ENCODE data around the gene CLEC2L.

The CLEC2L gene
- total RNA-seq = 0 to 0.05 reads per million in 2 donors

DNA sequence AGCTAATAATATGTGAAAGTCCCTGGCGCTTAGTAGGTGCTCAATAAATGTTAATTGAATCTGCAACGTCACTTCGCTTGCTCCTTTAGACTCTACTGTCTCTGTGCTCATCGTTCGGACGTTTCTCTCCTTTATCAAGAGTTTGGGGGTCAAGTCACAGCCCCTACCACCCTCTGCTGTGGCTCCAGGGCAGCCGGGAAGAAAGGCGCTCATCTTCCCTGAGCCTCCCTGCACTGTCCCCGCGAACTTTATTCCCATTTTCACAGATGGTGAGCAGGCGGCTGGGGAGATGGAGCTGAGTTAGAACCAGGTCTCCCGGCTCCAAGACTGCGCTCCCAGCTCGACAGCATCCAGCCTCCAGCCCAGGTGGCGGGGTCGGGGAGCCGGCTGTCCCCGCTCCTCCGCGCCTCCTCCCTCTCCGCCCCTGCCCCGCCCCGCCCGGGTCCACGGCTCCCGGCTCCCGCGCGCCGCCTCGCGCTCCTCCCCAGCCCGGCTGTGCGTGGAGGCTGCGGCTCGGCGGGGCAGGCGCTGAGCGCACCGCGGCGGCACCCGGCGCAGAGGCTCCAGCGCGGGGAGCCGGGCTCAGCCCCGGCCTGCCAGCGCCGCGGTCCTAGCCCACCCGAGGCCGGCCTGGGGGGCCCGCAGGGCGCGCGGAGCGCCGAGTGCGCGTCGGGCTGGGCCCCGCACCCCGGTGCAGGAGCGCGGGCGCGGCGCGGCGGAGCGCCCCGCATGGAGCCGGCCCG, at the start of gene CLEC2L:
TSS of gene CLEC2L (plus strand) at position 487 of the 743 bp plus-strand sequence. CDS start at position 730, 243 bp downstream.
- no peak for DNase-seq

DNA sequence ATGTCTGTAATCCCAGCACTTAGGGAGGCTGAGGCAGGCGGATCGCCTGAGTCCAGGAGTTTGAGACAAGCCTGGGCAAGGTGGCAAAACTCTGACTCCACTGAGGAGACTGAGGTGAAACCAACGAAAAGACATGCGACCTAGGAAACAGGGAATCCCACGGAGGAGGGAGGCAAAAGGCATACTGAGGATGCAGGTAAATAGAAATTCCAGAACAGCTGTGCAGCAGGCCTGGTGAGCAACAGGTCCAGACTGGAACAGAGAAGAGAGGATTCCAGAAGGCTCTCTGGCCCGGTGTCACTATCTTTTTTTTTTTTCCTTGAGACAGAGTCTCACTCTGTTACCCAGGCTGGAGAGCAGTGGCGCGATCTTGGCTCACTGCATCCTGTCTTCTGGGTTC, 47.3 kb upstream of the CLEC2L start:
- no peak for DNase-seq

DNA sequence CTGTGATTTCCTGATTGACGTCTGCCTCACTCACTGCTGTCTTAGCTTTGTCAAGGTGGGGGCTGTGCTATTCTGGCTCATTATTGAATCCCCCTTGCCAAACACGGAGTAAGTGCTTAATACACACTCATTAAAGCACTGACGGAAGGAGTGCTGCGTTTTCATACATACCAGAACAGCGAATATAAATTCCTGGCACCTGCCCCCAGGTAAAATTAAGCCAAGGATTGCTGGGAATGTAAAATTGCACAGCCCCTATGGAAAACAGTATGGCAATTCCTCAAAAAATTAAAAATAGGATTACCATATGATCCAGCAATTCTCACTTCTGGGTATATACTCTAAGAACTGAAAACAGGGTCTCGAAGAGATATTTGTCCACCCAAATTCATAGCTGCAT, 46.6 kb upstream of the CLEC2L start:
- DNase-seq = no peak

DNA sequence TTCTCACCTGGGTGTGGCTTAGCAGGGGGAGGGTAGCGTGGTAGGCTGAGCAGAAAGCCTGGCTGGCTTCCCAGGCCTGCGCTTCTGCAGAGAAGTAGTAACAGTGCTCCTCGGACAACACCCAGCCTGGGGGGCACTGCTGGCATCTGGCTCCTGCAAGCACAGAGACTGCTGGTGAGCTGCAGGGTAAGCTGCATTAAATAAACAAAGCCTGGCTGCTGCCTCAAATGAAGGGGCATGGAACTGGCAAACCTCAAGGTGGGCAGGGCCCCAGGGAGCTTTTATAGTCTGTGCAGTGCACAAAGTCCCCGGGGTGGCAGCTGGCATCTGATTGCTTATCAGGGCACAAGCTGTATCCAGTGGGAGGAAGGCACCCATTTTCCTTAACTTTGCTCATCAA, 43.9 kb upstream of the CLEC2L start:
- no peak for DNase-seq

DNA sequence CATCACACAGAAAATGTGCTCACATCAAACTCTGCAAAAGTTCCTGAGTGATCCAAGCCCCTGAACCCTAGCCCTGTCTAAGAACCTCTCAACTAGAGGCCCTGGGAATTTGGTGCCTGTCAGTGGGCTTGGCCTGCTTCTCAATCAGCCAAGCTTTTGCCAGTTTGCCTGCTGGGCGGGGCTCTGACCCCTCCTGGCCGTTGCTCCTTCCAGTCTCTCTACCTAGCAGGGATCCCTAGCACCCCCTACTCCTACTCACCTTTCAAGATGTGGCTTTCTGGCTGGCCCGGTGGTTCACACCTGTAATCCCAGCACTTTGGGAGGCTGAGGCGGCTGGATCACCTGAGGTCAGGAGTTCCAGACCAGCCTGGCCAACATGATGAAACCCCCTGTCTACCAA, 42.1 kb upstream of the CLEC2L start:
- no peak for DNase-seq

DNA sequence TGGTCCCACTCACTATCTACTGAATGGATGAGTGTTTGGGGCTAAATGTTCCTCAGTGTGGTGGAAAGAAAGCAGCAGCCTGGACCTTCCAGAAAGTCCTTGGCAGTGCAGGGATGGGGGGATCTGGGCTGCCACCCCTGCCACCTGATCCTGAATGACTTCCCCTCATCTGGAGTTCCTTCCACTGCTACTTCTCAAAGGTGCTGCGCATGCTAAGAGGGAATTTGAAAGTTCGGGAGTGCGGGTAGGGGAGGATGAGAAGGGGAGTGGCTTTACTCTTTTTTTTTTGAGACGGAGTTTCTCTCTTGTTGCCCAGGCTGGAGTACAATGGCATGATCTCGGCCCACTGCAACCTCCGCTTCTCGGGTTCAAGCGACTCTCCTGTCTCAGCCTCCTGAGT, 41.4 kb upstream of the CLEC2L start:
- DNase-seq = no peak

DNA sequence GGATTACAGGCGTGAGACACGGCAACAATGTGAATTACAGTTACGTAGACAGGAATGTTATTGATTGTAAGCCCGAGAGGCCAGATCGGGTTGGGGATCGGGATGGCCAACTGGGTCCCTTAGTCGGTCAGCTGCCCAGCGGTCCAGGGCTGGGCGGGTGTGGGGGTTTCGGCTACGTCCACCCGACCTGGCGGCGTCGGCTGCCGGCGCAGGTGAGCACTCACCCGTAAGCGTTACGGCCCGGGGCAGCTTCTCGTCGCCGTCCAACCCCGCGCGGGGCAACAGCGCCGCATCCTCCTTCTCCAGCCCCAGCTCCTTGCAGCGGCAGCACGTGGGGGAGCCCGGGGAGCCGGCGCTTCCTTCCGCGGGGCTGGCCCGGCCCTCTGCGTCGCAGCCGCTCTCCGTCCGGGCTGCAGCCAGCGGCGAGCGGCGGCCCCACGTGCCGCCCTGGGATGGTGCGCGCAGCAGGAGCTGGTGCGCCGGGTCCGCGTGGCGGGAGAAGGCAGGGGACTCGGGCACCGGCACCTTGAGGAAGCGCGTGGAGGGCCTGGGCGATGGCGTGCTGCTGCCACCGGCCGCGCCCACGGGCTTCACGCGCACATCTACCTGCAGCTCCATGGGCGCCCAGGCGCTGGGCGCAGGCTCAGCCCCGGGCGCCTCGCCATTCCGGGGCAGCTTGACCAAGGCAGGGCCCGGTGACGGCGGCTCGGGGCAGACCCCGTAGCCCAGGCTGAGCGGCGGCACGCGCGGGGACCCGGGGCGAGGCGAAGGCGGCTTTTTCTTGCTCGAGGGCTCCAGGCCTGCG, 40.6 kb upstream of the CLEC2L start:
- DNase-seq = no peak

DNA sequence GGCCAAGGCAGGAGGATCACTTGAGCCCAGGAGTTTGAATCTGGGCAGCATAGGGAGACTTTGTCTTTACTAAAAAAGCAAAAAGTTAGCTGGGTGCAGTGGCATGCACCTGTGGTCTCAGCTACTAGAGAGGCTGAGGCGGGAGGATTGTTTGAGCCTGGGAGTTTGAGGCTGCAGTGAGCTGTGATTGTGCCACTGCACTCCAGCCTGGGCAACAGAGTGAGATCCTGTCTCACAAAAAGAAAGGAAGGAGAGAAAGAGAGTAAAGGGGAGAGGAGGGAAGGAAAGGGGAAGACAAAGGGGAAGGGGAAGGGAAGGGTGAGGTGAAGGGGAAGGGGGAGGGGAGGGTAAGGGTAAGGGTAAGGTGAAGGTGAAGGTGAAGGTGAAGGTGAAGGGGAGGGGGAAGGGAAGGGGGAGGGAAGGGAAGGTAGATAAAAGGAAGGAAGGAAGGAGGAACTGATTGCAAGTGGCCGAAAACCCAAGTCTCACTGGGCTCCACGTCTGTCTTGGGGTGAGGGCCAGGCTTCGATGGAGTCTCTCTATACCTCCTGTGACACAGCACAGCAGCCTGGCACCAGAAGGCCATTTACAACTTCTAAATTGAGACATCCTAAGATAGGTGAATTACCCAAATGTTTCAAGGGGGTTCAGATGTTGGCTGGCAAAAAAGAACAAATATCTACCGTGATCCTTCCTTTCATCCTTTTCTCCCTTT, 36.0 kb upstream of the CLEC2L start:
- DNase-seq = no peak

DNA sequence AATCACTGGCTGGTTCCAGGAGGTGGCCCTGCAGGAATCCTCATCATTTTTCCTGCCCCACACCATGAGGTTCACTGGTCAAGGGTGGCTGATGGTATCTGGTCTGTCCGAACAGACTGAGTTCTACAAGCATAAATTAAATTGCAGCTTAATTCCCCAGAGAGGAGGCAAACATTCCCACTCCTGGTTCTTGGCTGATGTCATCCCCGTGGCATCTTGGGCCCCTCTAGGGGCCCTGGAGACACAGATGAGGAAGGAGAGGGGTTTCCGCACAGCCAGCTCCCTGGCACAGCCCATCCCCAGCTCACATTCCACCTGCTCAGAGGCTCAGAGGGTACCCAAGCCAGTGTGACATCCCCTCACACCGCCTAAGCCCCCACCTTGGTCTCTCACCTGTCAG, 34.7 kb upstream of the CLEC2L start:
- DNase-seq = no peak

DNA sequence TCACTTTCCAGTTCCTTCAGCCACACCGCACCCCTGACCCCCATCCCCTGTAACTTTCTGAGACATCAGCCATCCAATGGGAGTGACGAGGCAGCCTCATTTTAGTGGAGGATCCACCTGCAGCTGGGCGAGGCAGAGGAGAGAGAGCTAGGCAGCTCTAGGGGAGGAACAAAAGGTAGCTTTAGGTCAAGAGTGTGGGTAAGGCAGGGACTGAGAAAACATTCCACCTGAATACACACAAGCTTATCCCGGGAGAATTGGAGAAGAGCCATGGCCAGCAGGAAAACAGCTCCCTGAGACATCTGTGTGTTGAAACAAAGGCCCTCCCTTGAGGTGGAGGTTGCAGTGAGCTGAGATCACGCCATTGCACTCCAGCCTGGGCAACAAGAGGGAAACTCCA, 33.4 kb upstream of the CLEC2L start:
- DNase-seq = no peak

DNA sequence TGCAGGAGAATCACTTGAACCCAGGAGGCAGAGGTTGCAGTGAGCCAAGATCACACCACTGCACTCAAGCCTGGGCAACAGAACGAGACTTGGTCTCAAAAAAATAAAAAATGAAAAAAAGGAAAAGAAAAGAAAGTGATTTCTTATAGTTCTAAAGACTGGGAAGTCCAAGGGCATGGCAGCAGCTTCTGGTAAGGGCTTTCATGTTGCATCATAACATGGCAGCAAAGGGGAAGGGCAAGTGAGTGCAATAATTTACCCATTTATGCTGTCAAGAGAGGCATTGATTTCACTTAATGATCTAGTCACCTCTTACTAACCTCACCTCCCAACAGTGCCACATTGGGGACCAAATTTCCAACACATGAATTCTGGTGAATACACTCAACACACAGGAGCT, 31.2 kb upstream of the CLEC2L start:
- no peak for DNase-seq

DNA sequence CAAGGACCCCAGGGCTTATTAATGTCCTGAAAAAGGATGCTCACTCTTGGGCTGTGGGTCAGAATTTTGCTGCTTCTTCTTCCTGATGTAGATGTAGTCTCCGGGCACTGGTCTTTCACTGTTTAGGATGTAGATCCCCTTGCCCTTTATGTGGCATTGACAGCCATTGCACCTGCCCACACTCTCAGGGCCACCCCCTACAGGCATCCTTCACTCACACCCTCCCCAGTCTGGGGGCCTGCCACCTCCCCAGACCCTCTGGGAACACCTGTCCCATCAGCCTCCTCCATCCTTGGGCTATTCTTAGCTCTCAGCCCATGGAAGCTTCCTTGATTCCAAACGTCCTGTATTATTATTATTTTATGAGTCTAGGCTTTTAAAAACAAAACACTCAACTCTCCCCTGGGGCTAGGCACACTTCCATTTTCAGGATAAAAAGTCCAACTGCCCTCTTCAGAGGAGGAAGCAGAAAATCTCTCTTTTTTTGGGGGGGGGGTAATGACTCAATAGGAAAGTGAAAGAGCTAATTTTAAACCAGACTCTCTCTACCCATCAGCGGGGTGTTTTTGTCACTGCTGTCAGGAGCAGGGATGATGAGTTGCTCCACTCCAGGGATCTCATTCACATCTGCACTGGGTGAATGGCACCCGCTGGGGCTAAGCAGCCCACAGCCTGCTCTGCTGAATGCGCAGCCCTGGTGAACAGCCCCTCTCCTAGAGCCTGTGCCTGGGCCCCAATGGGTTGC, 28.5 kb upstream of the CLEC2L start:
- no peak for DNase-seq

DNA sequence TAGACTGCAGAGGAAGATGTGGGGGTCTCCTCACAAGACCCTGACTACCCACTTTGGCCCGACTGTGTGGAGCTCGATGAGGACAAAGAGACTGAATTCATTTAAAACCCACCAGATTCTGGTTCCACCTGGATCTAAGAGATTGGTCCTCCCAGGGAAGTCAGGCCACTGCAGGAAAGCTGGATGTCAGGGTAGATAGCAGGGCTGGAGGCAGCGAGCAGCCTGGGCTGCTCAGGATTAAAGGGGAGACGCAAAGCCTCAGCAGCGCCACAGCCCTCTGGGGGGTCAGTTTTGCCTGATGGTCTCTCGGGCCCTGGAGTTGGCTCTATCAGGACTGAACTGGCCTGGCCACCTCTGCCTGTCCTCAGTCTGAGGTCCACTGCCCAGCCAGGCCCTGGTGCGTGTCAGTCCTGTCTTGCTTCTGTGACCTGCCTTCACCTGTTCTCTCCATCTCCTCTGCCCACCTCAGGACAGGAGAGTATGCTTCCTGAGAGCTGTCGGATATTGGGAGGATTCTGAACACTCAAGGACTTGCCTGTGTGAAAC, 27.8 kb upstream of the CLEC2L start:
- DNase-seq = no peak

DNA sequence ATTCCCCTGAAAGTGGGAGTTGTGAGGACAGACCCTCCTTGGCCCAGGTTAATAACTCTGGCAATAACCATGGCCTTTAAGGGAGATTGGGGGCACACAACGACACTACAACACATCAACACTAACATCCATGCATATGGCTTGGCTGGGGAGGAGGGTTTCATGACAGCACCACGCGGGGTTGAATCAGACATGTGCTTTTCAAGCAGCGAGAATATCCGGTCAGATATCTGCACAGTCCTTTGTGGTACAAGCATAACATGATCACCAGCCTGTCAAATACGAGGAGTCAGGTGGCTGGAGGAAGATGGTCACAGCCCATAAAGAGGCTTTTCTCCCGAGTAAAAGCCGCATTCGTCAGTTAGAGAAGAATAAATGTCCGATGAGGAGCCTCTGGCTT, 27.0 kb upstream of the CLEC2L start:
- DNase-seq = no peak

DNA sequence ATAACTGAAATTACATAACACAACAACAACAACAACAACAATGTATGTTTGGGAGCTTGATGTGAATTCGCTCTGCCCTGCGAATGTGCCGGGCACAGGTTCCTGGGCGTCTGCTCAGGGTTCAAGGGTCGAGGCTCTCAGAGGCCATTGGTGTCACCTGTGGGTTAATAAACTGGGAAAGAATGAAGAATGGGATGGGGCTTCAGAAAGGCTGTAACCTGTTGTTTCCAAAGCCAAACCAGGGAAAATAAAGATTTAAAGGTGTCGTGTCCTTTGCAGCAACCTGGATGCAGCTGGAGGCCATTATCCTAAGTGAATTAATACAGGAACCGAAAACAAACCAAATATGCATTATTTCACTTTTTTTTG, 22.7 kb upstream of the CLEC2L start:
- no peak for DNase-seq

DNA sequence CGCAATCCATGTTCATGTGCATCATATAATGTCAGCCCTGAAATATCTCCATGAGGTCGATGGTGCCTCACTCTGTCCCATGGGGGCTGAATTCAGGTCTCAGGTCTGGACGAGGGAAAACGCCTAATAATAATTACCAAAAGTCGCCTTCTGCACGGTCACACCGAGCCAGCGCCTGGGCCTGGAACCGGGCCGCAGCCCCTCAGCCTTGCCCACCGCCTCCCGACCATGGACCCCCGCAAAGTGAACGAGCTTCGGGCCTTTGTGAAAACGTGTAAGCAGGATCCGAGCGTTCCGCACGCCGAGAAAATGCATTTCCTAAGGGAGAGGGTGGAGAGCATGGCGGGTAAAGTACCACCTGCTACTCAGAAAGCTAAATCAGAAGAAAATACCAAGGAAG, 21.3 kb upstream of the CLEC2L start:
- no peak for DNase-seq

DNA sequence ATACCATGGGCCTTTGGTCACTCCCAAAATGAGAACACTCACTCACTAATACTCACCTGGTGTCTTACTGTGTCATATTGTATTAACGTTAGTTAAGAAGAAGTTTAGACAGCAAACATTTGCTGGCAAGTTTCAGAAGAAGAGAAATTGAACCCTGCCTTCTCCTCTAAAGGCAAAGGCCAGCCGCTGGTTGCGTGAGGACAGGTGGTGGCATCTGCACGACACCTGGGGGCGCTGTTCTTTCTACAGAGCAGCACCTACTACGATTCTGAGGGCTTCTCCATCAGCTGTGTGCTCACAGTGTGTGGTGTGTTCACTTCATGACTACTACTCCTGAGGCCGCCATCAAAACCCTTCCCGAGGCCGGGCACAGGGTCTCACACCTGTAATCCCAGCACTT, 17.9 kb upstream of the CLEC2L start:
- no peak for DNase-seq

DNA sequence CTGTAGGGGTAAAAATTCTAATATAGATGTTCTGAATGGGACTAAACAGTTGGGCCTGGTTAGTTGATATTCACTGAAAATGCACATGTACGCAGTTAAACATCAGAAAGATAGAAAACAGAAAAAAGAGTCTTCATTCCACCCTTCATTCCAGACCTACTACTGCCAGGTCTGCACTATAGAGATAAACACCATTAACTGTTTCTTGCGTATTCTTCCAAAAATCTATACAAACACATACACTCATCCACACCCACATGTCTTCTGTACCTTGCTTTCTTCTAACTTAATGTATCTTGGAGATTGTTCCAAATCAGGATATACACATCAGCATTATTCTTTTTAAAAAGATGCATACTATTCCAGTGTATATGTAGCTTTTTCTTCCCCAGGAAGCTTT, 13.9 kb upstream of the CLEC2L start:
- DNase-seq = no peak

DNA sequence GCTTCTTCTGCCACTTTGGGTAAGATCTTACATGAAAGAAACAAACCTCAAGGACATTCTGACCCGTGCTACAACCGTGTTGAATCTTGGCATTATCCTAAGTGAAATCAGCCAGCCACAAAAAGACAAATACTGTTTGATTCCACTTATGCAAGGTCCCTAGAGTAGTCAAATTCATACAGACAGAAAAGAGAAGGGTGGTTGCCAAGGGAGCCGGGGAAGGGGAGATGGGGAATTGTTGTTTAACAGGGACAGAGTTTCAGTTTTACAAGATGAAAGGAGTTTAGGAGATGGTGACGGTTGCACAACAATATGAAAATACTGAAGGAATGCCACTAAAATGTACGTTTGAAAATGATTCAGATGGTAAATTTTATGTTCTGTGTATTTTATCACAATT, 12.2 kb upstream of the CLEC2L start:
- DNase-seq = no peak

DNA sequence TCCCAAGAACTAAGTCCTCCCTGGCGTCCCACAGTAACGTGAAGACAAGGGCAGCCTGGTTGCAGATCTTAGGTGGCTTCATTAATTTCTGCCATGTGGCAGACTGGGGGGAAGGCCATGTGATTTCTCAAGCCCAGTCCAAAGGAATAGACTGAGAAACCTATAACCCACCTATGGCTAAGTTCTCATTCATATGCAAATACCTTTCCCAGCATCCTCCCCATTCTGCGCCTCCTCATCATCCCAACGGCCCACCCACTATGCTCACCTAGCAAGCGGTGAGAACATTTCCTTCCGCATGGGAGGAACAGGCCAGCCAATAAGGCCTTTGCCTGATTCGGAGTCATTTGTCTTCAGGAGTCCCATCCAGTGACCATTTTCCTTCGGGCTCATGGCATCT, 8.2 kb upstream of the CLEC2L start:
- no peak for DNase-seq

DNA sequence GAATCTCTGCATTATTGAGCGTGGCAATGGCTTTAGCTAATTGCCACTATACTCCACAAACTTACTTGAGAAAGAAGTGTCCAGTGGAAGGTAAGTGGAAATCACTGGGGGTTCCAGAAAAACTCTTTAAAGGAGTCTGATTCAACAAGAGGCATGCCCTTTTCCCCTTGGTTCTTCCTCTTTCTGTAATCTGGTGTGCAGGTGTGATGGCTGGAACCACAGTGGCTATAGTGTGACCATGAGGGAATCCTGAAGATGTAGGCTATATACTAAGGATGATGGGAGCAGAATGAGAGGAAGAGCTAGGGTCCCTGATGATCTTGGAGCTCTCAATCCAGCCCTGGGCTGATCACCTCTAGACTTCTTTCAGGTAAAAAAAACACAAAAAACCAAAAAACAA, 2.0 kb upstream of the CLEC2L start:
- no peak for DNase-seq

DNA sequence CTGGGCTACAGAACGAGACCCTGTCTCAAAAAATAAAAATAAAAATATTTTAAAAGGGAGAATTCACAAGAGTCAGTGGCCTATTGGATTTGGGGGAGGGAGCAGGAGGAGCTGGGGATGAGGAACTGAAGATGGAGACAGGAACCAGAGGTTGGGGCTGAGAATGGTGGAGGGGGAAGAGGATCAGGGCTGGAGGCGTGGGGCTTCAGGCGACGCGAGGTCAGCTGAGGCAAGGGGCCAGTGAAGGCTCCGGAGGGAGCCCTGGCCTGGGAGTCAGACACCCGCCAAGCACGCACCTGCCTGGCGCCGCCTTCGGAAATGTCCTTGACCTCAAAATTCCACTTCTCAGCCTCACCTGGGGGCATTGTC, 671 bp upstream of the CLEC2L start:
- no peak for DNase-seq
